Activated T-cell treated with anti-CD3 and anti-CD28 coated beads, Interleukin-2, amount 50 U/mL, for 48 hours (primary cell): ENCODE data around the gene BAZ1B.
A peak's percentile ranks its signal among the peaks of the same experiment; 100 is the strongest.
"Not testable (repeated sequence)": the region's sequence is repeated elsewhere in the genome, so short reads cannot be mapped to it uniquely, and the experiment has no call there.

Source experiments
- DNase-seq, 2 experiments: peaks; one replicate each; pipeline ENCODE4 v3.0.0-alpha.2; 2020

Gene BAZ1B

GRCh38 chr7:73423519-73424488, 98.3 kb downstream of the BAZ1B start:
- no peak for DNase-seq

DNA sequence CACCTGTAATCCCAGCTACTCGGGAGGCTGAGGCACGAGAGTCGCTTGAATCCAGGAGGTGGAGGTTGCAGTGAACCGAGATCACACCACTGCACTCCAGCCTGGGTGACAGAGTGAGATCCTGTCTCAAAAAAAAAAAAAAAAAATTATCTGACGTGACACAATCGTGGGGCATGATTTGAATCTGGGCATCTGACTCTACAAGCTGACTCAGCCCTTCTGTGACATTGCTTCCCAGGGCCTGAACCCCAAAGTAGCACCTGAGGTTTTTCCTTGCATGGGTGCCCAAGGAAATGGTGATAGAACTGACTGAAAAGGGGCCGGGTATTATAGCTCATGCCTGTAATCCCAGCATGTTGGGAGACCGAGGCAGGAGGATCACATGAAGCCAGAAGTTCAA, 101.5 kb downstream of the BAZ1B start:
- not testable (repeated sequence) for DNase-seq

GRCh38 chr7:73420016-73420415, 102.1 kb downstream of the BAZ1B start:
- not testable (repeated sequence) for DNase-seq

GRCh38 chr7:73418113-73418703, 103.9 kb downstream of the BAZ1B start:
- no peak for DNase-seq

DNA sequence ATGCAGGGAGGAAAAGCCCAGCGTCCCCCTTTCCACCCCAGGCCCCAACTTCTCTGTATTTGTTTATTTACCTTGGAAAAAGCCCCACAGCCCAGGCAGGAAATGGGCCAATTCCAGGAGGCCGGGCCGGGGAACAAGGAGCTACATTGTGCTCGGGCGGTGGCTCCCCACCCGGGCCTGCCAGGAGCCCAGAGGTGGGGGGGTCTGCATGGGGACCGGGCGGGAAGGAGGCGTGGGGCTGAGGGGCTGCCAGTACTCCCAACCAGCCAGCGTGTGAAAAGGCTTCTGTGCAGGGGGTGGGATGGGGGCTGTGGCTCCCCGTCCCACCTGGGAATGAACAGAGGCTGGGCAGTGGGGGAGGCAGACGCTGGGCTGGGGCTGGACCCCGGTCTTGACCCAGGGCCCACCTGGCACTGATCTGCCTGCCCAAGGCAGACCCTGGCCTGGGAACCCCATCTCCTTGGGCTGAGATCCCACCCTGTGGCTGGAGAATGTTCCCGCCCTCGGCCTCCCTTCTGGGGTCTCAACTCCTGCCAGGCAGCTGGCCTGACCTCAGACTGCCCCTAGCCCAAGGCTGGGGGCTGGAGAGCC, 111.5 kb downstream of the BAZ1B start:
- not testable (repeated sequence) for DNase-seq

DNA sequence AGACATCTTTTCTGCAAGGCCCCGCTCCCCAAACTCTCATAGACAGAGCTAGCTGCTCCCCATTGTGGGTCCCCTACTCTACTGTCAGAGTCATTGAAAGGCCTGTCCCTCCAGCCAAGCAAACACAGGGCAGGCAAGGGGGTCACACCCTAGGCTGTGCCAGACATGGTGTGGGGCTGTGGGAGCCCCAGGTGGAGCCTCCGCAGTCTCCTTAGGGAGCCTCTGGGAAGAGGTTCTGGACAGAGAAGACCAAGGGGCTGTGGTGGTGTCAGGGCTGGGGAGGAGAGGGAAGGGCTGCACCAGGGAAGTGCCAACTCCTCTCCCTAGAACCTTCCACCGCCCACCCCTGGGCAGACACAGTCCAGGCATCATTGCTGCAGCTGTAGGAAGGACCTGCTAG, 117.2 kb downstream of the BAZ1B start:
- DNase-seq, result not testable (repeated sequence)

DNA sequence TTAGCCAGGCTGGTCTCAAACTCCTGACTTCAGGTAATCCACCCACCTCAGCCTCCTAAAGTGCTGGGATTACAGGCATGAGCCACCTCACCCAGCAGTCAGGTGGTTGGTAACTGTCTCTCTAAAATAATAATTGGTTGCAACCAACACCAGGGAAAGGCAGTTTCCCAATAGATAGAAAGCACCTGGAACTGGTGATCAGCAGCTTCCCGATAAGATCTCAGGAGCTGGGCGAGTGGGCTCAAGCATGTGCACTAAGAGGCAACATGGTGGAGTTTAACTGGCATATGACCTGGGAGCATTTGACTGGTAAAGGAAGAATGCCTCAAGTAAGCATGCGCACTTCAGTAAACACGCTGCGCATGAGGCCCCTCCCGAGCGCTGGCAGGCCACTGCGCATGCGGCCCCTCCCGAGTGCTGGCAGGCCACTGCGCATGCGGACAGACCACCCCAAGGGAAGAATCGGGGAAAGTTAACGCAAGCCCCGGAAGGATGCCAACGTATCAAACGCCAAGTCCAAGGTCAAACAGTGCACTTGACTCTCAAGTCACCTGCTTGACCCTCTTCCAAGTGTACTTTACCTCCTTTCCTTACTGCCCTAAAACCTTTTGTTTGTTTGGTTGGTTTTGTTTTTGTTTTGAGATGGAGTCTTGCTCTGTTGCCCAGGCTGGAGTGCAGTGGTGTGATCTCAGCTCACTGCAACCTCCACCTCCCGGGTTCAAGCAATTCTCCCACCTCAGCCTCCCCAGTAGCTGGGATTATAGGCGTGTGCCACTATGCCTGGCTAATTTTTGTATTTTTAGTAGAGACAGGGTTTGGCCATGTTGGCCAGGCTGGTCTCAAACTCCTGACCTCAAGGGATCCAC, 122.7 kb downstream of the BAZ1B start:
- DNase-seq, result peak; percentile 65 to 76

- no peak for DNase-seq
These were observed 124.4 kb downstream of the BAZ1B start for GRCh38 chr7:73397521-73398281.

GRCh38 chr7:73395538-73396503, 126.3 kb downstream of the BAZ1B start:
- DNase-seq, result no peak

GRCh38 chr7:73394422-73394821, 127.7 kb downstream of the BAZ1B start:
- DNase-seq, result no peak

- no peak for DNase-seq
These were observed 130.7 kb downstream of the BAZ1B start for GRCh38 chr7:73391396-73391795.
